ENCODE results near the gene MISP3. TPM values are rescaled to one million over a fixed set of nuclear protein-coding genes. Genes with fewer than 3 reads are reported as not detected.

The MISP3 gene
- total RNA-seq, 2 experiments from 2014 or later, result 2.4 to 2.5 TPM

DNA sequence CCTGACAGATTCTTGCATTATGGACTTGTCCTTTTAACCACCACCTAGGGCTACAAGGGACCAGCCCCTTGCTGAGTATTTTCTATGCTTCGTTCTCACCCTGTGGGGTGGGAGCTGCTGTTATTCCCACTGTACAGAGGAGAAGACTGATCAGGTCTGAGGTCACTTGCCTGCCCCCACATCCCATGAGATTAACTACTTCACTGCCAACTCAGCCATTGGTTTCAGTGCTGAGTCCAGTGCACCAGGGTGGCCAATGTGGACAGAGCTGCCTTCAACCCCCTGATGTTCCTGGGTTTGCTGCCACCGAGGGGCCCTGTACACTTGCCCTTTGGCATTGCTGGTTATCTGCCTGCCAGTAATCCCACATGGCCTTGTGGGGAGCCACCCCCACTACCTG, 38.1 kb downstream of the MISP3 start:
- CTCF ChIA-PET, result interaction anchor here (1.2 kb wide), 1 partner anchor 26 kb away, joined by 4 read pairs; the partner anchor contains the start of gene ASF1B
- Mint-ChIP-seq H3K36me3 (no peaks in the 10 kb centered on the region), H3K27me3 (no peaks in the 10 kb centered on the region), H3K9me3 (no peaks in the 10 kb centered on the region), H3K27ac (no peak overlapping the region), H3K4me1 (ENCODE audit: low read depth) (peaks cover 18% of the 10 kb centered on the region), H3K4me3 (no peak overlapping the region)
- DNase-seq, result no peak
- POLR2A ChIA-PET, result interaction anchor here (0.7 kb wide), 1 partner anchor 538 kb away, joined by 3 read pairs; no protein-coding TSS in a partner anchor
- intact Hi-C loops (cut with micrococcal nuclease), result no loop called here

- intact Hi-C loops (cut with micrococcal nuclease), result no loop called here
- no peak overlapping the region for H3K4me3 Mint-ChIP-seq
- H3K36me3 Mint-ChIP-seq, result no peaks in the 10 kb centered on the region
- peaks cover 26% of the 10 kb centered on the region for H3K4me1 Mint-ChIP-seq (ENCODE audit: low read depth)
- DNase-seq, result no peak
- H3K9me3 Mint-ChIP-seq, result no peaks in the 10 kb centered on the region
- ChIA-PET CTCF (no interaction called here), POLR2A (no interaction called here)
- H3K27me3 Mint-ChIP-seq, result no peaks in the 10 kb centered on the region
- H3K27ac Mint-ChIP-seq, result no peak overlapping the region
Measured at GRCh38 chr19:14111486-14111885, 38.9 kb downstream of the MISP3 start.

GRCh38 chr19:14112051-14112808, 39.6 kb downstream of the MISP3 start:
- Mint-ChIP-seq H3K4me3 (no peak overlapping the region), H3K27me3 (no peaks in the 10 kb centered on the region), H3K36me3 (no peaks in the 10 kb centered on the region), H3K9me3 (no peaks in the 10 kb centered on the region), H3K4me1 (ENCODE audit: low read depth) (peaks cover 29% of the 10 kb centered on the region), H3K27ac (no peak overlapping the region)
- DNase-seq, result no peak
- ChIA-PET CTCF (interaction anchor here (1.4 kb wide), 1 partner anchor 11 kb away, joined by 3 read pairs; no protein-coding TSS in a partner anchor), POLR2A (no interaction called here)
- intact Hi-C loops (cut with micrococcal nuclease), result no loop called here

- H3K9me3 Mint-ChIP-seq, result no peaks in the 10 kb centered on the region
- intact Hi-C loops (cut with micrococcal nuclease), result no loop called here
Measured at GRCh38 chr19:14112809-14113385, 40.3 kb downstream of the MISP3 start.

GRCh38 chr19:14113762-14114414, 41.3 kb downstream of the MISP3 start:
- Mint-ChIP-seq H3K27me3 (no peaks in the 10 kb centered on the region), H3K27ac (no peak overlapping the region), H3K36me3 (no peaks in the 10 kb centered on the region), H3K4me3 (no peak overlapping the region), H3K9me3 (no peaks in the 10 kb centered on the region), H3K4me1 (ENCODE audit: low read depth) (peaks cover 34% of the 10 kb centered on the region)
- CTCF ChIA-PET, result interaction anchor here (0.5 to 5.0 kb wide), 22 partner anchors 9 to 864 kb away, joined by 3 to 37 read pairs (median 4); partner anchors contain the start of gene ASF1B
- POLR2A ChIA-PET, result interaction anchor here (1.0 kb wide), 1 partner anchor 32 kb away, joined by 3 read pairs; no protein-coding TSS in a partner anchor
- intact Hi-C loops (cut with micrococcal nuclease), result no loop called here
- peak; percentile 65 for DNase-seq

More at GRCh38 chr19:14112809-14113385, 40.3 kb downstream of the MISP3 start:
- ChIA-PET POLR2A (interaction anchor here (1.0 kb wide), 1 partner anchor 31 kb away, joined by 3 read pairs; no protein-coding TSS in a partner anchor), CTCF (interaction anchor here (1.4 to 1.5 kb wide), 2 partner anchors 11 to 43 kb away, joined by 3 to 5 read pairs; no protein-coding TSS in a partner anchor)
- DNase-seq, result no peak
- Mint-ChIP-seq H3K36me3 (no peaks in the 10 kb centered on the region), H3K4me1 (ENCODE audit: low read depth) (peaks cover 29% of the 10 kb centered on the region), H3K27ac (no peak overlapping the region), H3K27me3 (no peaks in the 10 kb centered on the region), H3K4me3 (no peak overlapping the region)

GRCh38 chr19:14114439-14114838, 41.9 kb downstream of the MISP3 start:
- H3K9me3 Mint-ChIP-seq, result no peaks in the 10 kb centered on the region
- DNase-seq, result no peak
- no peaks in the 10 kb centered on the region for H3K27me3 Mint-ChIP-seq
- intact Hi-C loops (cut with micrococcal nuclease), result no loop called here
- H3K36me3 Mint-ChIP-seq, result peaks cover 3% of the 10 kb centered on the region
- peaks cover 37% of the 10 kb centered on the region for H3K4me1 Mint-ChIP-seq (ENCODE audit: low read depth)
- H3K27ac Mint-ChIP-seq, result no peak overlapping the region
- ChIA-PET CTCF (interaction anchor here (0.6 to 5.0 kb wide), 24 partner anchors 8 to 251 kb away, joined by 3 to 37 read pairs (median 4); partner anchors contain the start of genes ASF1B and IL27RA), POLR2A (no interaction called here)
- no peak overlapping the region for H3K4me3 Mint-ChIP-seq

- Mint-ChIP-seq H3K36me3 (peaks cover 3% of the 10 kb centered on the region), H3K9me3 (no peaks in the 10 kb centered on the region), H3K27me3 (no peaks in the 10 kb centered on the region), H3K27ac (no peak overlapping the region), H3K4me3 (no peak overlapping the region), H3K4me1 (ENCODE audit: low read depth) (peaks cover 37% of the 10 kb centered on the region)
- CTCF ChIA-PET, result interaction anchor here (0.6 to 5.0 kb wide), 25 partner anchors 8 to 262 kb away, joined by 3 to 37 read pairs (median 4); partner anchors contain the start of genes ASF1B, IL27RA and MISP3
- POLR2A ChIA-PET, result no interaction called here
- DNase-seq, result peak; percentile 75
- intact Hi-C loops (cut with micrococcal nuclease), result loop anchor here (1.0 to 5.0 kb wide), 2 partner anchors 33 to 235 kb away; no protein-coding TSS in a partner anchor
Measured at GRCh38 chr19:14114854-14115253, 42.3 kb downstream of the MISP3 start.

GRCh38 chr19:14115756-14116155, 43.2 kb downstream of the MISP3 start:
- H3K36me3 Mint-ChIP-seq, result peaks cover 3% of the 10 kb centered on the region
- ChIA-PET CTCF (interaction anchor here (0.6 to 5.0 kb wide), 18 partner anchors 12 to 316 kb away, joined by 3 to 37 read pairs (median 4); partner anchors contain the start of genes ASF1B, IL27RA and MISP3), POLR2A (no interaction called here)
- H3K4me1 Mint-ChIP-seq (ENCODE audit: low read depth), result peaks cover 37% of the 10 kb centered on the region
- no peak overlapping the region for H3K4me3 Mint-ChIP-seq
- no peaks in the 10 kb centered on the region for H3K27me3 Mint-ChIP-seq
- no peaks in the 10 kb centered on the region for H3K9me3 Mint-ChIP-seq
- DNase-seq, result no peak
- intact Hi-C loops (cut with micrococcal nuclease), result loop anchor here (1.0 to 5.0 kb wide), 2 partner anchors 33 to 235 kb away; no protein-coding TSS in a partner anchor
- H3K27ac Mint-ChIP-seq, result no peak overlapping the region

DNA sequence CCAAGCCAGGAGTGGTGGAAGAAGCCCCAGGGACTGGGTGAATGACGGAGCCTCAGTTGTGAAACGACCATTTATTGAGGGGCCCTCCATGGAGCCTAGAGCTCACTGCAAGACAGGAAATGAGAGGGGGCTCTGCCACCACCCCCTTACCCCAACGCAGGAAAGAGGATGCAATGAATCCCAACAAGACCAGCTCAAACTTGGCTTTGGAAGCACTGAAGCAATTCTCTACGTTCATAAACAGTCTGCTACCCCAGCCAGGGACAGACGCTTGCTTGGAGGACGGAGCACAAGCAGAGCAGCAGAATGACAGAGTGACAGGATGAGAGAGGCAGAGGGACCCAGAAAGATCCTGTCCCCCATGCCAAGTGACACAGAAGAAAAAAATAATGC, 43.9 kb downstream of the MISP3 start:
- Mint-ChIP-seq H3K36me3 (peaks cover 3% of the 10 kb centered on the region), H3K27ac (no peak overlapping the region), H3K4me1 (ENCODE audit: low read depth) (peaks cover 37% of the 10 kb centered on the region), H3K27me3 (no peaks in the 10 kb centered on the region), H3K9me3 (no peaks in the 10 kb centered on the region), H3K4me3 (peak overlapping the region; percentile 79)
- intact Hi-C loops (cut with micrococcal nuclease), result loop anchor here (5.0 kb wide), 1 partner anchor 34 kb away; no protein-coding TSS in a partner anchor
- DNase-seq, result no peak
- ChIA-PET CTCF (interaction anchor here (1.2 to 5.0 kb wide), 3 partner anchors 20 to 242 kb away, joined by 3 to 37 read pairs (median 20); partner anchors contain the start of gene ASF1B), POLR2A (no interaction called here)

DNA sequence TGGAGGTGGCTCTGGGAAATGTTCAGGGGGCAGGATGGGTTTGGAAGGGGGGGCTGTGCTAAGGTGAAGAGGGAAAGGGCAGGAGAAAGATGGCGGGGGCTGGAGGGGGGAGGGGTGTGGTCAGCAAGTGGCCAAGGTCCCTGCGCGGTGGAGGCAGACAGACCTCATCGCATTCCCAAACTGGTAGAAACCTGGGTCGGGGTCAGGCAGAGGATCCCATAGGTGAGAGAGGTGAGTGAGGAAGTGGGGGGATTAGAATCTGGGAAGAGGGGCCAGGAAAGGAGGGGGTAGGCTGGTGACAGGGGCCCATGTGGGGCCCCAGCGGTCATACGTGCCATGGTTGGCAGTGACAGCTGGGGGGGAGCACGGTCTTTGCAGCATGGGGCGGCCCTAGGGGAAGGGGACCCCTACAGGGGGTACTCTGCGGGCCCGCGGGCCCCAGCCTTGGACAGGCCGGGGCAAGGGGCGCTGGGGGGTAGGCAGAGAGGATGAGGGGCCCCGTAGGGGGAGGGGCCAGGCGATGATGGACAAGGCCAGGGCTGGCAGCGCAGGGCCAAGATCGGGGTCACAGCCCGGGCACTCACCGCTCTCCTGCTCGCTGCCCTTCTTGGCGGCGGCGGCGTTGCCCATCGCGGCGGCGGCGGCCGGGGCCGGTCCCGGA, 44.5 kb downstream of the MISP3 start:
- Mint-ChIP-seq H3K36me3 (peaks cover 3% of the 10 kb centered on the region), H3K4me3 (peak overlapping the region; percentile 79), H3K9me3 (no peaks in the 10 kb centered on the region), H3K4me1 (ENCODE audit: low read depth) (peaks cover 35% of the 10 kb centered on the region), H3K27me3 (no peaks in the 10 kb centered on the region), H3K27ac (no peak overlapping the region)
- intact Hi-C loops (cut with micrococcal nuclease), result loop anchor here (1.0 to 5.0 kb wide), 3 partner anchors 19 to 35 kb away; partner anchors contain the start of gene ASF1B
- POLR2A ChIA-PET, result interaction anchor here (0.7 to 1.3 kb wide), 2 partner anchors 20 to 110 kb away, joined by 3 to 4 read pairs; no protein-coding TSS in a partner anchor
- CTCF ChIA-PET, result interaction anchor here (3.6 to 5.0 kb wide), 2 partner anchors 20 to 235 kb away, joined by 20 to 37 read pairs; partner anchors contain the start of gene ASF1B
- peak; percentile 31 for DNase-seq

- Mint-ChIP-seq H3K4me3 (peak within 1 kb of the TSS; percentile 81), H3K27ac (peak within 1 kb of the TSS; percentile 76), H3K27me3 (no peaks in the 10 kb centered on the region), H3K4me1 (ENCODE audit: low read depth) (peaks cover 37% of the 10 kb centered on the region), H3K36me3 (peaks cover 6% of the 10 kb centered on the region), H3K9me3 (no peaks in the 10 kb centered on the region)
- ChIA-PET POLR2A (interaction anchor here (0.7 to 1.3 kb wide), 2 partner anchors 19 to 111 kb away, joined by 3 to 4 read pairs; no protein-coding TSS in a partner anchor), CTCF (interaction anchor here (1.5 to 5.0 kb wide), 2 partner anchors 19 to 238 kb away, joined by 3 to 37 read pairs; partner anchors contain the start of gene ASF1B)
- peak; percentile 99 for DNase-seq
- intact Hi-C loops (cut with micrococcal nuclease), result loop anchor here (1.0 to 5.0 kb wide), 3 partner anchors 19 to 35 kb away; partner anchors contain the start of gene ASF1B
Measured at GRCh38 chr19:14117668-14118164, 45.1 kb downstream of the MISP3 start, which contains the start of gene PRKACA. Gene PRKACA (minus strand): TSS chr19:14117762. CDS start chr19:14117547, 215 bp downstream.

Data from activated CD4-positive, alpha-beta memory T cell treated with anti-CD3 and anti-CD28 coated beads for 36 hours (primary cell).